Muscle of arm (tissue), 12 donors: Measurements from ENCODE around the gene KCND3. TPM values are rescaled to one million over a fixed set of nuclear protein-coding genes. Genes with fewer than 3 reads are reported as not detected.

Experiments used
- DNase-seq: peaks from one replicate; pipeline ENCODE4 v3.0.0-alpha.2; 2013
- polyA plus RNA-seq, 12 donors: library from polyadenylated mRNA; unstranded; fragments of 120-200 nt; gene quantifications; one replicate each; pipeline ENCODE4 v1.2.1, GENCODE V29; 2013; ENCODE audit not compliant: insufficient read length in 12 of 12

KCND3 gene
- polyA plus RNA-seq, 12 donors: 0.77 to 4.4 (median 1.8) TPM; not detected in 1

DNA sequence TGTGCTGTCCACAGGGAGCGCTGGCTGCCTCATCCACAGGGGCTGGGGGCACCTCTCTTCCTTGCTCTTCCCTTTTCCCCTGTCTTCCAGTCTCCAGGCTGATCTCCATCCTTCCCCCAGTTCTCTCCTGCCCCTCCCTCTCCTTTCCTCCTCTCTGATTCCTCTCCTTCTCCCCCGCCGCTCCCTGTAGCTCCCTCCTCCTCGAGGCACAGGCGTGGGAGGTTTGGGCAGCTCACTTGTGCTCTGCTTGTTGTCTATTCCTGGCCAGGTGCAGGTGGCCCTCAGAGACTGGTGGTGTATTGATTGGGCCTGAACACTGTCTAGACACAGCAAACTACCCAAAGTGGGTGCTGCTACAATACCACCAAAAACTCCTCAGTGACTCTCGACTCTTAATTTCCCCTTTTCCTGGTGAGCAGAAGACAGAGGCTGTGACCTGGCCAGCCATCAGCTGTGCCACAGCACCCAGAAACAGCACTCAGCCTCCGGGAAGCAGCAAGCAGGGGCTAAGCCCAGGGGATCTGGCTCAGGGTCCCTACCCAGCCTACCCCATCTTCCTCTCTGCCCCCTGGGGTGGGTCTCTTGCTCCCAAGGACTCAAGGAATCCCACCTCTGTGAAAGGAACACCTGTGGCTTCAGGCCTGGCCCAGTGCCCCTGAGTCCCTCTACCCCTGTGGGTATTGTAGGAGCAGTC lies 140.5 kb downstream of the KCND3 start:
- DNase-seq: no peak

DNA sequence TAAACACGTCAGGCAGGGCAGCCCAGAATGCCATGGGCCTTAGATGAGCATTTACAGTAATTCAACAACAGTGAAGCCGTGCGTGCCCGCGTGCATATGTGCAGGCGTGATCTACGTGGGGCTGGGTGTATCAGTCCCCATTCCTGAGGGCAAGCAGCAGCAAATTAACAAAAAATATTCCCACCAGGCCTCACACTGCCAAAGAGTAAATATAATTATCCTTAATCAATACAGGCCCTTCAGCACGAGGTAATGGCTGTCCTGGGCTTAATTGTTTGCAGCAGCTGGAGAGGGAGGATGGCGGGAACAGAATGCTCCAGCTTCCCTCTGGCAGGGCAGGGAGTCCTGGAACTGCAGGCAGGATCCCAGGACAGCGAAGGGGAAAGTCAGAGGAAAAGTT lies 142.0 kb downstream of the KCND3 start:
- DNase-seq: no peak

DNA sequence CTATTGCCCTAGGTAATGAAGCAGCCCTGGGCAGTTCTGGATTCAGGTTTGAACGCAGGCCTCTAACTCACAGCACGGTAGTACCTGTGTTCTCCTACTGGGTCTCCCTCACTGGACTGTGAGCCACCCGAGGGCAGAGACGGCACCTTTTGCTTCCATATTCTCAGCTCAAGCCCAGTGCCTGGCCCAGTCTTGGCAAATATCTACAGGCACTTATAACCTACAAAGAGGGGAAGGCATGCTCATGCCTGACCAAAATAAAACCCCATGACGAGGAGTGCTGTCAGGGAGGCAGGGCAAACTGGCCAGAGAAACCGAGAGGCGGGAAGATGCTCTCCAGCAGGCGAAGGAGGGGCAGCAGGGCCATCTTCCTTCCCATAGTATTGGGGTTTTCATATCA lies 142.6 kb downstream of the KCND3 start:
- no peak for DNase-seq

DNA sequence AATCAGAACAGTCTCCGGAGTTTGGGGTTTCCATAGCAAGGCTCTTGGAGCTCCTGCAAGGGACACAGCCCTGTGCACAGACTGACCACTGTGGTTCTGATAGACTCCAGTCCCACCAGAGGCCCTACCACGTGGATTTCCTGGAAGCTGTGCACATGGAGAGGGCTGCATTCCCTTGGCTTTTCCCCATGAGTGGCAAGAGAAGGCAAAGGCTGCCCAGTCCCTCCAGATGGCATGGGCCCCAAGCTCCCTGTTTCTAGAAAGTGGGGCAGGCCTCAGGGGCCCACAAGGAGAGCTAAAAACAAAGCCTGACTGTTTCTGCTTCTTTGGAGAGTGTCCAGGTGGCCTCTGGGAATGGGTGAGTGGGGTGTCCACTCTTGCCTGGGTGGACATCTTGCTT lies 146.3 kb downstream of the KCND3 start:
- no peak for DNase-seq

GRCh38 chr1:111842411-111842810 lies 147.1 kb downstream of the KCND3 start:
- no peak for DNase-seq

GRCh38 chr1:111841746-111842145 lies 147.7 kb downstream of the KCND3 start:
- DNase-seq: no peak

GRCh38 chr1:111841189-111841588 lies 148.3 kb downstream of the KCND3 start:
- no peak for DNase-seq

- DNase-seq: no peak
These were observed 152.1 kb downstream of the KCND3 start for GRCh38 chr1:111837393-111837792.

GRCh38 chr1:111836111-111836510 lies 153.4 kb downstream of the KCND3 start:
- no peak for DNase-seq

DNA sequence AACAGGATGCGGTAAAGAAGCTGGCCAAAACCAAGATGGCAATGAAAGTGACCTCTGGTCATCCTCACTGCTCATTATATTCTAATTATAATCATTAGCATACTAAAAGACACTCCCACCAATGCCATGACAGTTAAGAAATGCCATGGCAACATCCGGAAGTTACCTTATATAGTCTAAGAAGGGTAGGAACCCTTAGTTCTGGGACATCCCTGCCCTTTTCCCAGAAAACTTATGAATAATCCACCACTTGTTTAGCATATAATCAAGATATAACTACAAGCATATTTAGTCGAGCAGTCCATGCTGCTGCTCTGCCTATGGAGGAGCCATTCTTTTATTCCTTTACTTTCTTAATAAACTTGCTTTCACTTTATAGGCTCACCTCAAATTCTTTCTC lies 154.0 kb downstream of the KCND3 start:
- DNase-seq: no peak

- DNase-seq: no peak
These were observed 154.5 kb downstream of the KCND3 start for GRCh38 chr1:111834956-111835355.

GRCh38 chr1:111833334-111833733 lies 156.1 kb downstream of the KCND3 start:
- DNase-seq: peak; percentile 5

DNA sequence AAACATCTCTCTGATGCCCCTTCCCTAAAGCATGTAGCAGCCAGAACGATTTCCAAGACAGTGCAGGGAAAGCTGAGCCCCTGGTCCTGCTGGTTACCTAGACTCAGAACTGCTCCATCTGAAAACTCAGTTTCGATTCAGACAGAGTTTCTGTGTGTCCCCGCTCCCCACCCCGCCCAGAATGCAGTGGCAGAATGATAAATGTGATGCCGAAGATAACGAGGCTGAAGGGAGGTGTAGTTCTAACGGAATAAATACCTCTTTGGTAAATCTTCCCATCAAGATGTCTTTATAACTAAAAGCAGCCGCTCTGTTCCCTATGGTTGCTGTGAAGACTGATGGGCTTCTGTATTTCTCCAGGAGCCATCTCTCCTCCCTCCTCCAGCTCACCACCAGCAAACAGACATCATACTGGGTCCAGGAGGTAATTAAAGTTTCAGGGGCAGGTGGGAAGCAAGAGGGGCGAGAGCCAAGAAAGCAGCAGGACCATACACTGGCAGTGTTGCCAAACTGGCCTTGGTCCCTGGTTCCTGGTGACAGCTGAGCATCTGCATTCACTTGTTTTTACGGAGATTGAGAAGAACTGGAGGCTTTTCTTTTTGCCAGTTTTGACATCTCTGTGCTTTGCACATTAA lies 156.8 kb downstream of the KCND3 start:
- no peak for DNase-seq

GRCh38 chr1:111831153-111831552 lies 158.3 kb downstream of the KCND3 start:
- no peak for DNase-seq

GRCh38 chr1:111827946-111828345 lies 161.5 kb downstream of the KCND3 start:
- DNase-seq: no peak

DNA sequence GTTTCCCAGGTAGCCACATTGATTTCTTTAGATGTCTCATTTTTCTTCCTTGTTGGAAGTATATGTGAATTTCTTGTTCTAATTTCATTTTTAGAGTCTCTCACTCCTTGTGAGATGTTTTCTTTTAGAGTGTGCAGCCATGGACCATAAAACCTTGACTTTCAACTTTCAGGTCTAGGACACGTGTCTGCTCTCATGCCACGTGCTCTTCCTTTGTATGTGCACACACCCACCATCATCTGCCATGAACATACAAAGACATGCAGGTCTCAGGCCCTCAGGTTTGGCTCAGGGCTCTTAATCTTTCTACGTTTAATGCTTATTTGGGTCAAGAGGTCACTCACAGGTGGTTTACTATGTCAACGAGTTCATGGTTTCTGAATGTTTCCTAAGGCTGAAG lies 163.2 kb downstream of the KCND3 start:
- no peak for DNase-seq

DNA sequence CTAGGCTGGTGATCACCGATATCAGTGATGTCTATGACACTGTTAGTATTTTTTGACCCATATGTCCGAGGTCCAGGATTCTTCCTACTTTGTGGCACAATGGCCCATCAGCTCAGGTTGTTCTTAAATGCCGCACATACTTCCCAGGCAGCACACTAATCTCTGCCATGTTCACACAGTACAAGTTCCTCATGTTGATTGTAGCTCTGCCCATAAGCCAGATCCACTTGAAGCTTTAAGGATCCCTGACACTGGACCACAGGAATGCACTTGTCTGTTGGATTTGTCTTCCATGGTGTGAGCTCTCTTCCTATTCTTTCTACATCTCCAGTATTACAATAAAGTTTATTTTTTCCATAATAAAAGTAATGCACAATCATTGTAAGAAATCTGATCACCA lies 164.3 kb downstream of the KCND3 start:
- no peak for DNase-seq

DNA sequence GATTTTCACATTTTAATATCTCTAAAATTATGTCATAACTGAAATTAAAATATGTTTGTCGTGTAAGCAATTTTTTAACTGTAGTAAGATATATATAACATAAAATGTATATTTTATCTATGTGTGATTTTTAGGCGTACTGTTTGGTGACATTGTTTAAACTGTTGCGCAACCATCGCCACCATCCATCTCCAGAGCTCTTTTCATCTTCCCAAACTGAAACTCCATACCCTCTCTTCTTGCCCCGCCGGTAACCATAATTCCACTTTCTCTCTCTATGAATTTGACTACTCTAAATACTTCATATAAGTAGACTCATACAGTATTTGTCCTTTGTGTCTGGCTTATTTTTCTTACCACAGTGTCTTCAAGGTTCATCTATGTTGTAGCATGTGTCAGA lies 167.3 kb downstream of the KCND3 start:
- DNase-seq: no peak

- no peak for DNase-seq
These were observed 168.2 kb downstream of the KCND3 start for GRCh38 chr1:111821121-111821745.

GRCh38 chr1:111819566-111820263 lies 169.8 kb downstream of the KCND3 start:
- DNase-seq: no peak

DNA sequence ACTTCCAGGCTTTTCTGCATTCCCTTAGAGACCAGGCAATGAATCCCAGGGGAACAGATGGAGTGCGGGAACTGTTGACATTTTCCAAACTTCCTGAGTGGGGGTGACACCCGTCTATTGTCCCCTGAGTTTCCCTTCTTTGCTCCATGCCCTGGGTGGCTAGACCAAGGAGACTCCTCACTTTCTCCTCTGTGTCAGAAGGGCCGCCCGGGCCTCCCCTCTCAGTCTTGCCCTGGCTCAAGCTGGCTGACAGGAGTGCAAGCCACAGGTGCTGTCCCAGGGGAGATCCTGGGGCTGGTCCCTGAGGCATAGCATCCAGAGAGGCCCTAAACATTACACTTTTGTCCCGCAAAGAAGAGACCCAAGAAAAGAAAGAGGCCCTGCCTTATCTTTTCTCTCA lies 170.9 kb downstream of the KCND3 start:
- DNase-seq: no peak

DNA sequence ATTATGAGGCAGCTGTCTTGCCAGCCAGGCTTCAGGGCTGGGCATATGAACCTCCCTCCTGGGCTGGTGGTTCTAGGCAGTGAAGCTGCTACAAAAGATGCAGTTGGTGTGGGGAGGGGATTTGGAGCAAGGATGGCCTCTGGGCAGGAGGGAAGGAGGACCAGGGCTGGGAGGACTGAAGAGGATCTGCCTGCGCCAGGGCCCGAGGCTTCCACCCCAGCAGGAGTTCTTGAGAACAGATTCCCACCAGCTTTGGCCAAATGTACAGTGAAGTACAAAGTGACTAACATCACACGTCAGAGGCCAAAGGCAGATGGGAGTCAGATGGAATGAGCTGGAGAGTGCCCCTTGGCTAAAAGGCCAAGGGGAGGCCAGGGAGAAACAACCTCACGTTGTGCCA lies 171.4 kb downstream of the KCND3 start:
- no peak for DNase-seq

DNA sequence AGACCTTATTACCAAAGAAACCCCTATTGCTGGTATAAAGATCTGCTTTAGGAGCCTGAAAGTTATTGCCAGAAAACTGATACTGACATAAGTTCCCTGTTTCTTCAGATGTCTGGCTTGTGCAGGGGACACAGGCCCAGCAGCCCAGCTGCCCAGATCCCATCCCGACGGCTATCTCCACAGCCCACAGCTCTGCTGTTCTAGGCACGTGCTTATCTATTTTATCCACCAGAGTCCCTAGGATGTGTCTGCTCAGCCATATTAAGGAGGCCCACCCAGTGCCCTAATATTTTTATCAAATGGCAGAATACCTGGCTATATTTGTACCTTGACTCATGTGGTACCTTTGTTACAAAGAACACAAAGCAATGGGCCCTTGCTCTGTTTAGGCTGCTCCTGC lies 174.8 kb downstream of the KCND3 start:
- no peak for DNase-seq
